HG03565 (cell line): Measurements from ENCODE around the gene AIFM2.
A peak's percentile ranks its signal among the peaks of the same experiment; 100 is the strongest.
"Not testable (repeated sequence)": the region's sequence is repeated elsewhere in the genome, so short reads cannot be mapped to it uniquely, and the experiment has no call there.

Source experiments
- ATAC-seq: cut with Tn5 transposase; IDR thresholded peaks from one replicate; pipeline ENCODE4 v1.9.1; 2021; ENCODE audit warnings: mild to moderate bottlenecking, moderate library complexity; ENCODE audit not compliant: unreplicated experiment

The AIFM2 gene

DNA sequence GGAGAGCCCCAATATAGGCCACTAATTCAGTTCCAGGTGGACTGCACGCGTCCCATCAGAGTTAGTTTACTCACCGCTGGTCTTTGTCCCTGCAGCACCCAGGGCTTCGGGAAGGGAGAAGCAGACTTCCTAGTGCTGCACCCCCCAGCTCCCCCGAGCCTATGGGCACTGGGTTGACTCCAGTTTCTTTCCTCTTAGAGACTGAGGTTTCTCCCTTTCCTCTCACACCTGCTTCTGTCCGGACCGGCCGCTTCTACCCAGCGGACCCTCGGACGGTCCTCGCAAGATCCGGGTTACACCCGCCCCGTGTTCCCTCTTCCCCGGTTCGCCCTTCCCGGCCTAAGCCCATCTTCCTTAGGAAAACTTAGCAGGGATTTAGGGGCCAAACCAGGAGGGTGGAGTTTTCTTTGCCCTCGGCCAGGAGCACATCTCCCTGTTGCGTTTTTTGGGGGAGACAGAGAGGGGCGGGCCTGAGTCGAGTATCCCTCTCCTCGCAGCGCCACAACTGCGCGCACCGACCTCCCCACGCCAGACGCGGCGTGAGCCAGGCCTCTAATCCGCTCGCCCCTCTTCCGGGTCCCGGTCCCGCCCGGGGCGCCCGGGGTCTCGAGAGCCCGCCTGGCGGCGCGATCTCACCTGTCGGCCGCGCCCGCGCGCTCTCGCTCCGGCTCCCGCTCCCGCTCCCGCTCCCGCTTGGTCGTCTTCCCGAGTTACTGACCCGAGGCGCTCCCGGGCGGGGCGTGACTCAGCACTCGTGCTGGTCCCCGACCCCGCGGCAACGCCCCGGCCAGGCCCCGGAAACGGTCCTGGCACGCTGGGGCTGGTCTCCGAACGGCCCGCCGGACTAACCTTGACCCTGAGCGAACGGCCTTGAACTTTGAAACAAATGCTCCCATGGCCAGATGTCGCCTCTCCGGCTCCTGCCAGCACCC, at the start of gene AIFM2:
Gene AIFM2, minus strand, starts transcription at position 728 of the 932 bp plus-strand sequence. CDS start 8,741 bp downstream, outside the sequence.
- peak; percentile 59 for ATAC-seq

DNA sequence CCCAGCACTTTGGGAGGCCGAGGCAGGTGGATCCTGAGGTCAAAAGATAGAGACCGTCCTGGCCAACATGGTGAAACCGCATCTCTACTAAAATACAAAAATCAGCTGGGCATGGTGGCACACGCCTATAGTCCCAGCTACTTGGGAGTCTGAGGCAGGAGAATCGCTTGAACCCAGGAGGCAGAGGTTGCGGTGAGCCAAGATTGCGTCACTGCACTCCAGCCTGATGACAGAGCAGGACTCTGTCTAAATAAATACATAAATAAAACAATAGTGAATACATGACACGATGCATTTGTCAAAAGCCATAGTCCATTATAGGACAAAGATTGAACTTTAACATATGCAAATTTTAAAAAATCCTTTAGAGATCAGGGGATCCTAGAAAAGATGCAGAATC, 46.6 kb upstream of the AIFM2 start:
- ATAC-seq: not testable (repeated sequence)

DNA sequence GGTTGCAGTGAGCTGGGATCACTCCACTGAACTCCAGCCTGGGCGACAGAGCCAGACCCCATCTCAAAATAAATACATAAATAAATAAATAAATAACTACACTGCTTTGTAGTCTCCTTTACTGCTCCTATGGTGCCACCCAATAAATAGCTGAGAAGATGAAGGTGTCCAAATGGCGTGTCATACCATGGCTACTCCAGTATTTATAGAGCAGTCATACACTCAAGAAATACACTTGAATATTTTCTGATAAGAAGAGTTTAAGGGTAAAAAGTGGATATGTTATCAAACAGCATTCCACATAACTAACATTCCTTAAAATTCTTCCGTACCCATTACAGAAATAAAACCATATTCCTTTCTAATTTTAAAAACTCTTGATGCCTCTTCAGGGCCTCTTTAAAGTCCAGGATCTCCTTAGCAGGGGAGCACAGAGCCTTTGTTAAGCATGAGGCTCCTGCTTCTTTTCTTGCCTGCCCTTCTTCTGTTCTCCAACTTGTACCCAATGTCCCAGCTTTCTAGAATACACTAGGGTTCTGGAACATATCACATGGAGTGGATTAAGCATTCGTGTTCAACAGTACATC, 45.6 kb upstream of the AIFM2 start:
- no peak for ATAC-seq

DNA sequence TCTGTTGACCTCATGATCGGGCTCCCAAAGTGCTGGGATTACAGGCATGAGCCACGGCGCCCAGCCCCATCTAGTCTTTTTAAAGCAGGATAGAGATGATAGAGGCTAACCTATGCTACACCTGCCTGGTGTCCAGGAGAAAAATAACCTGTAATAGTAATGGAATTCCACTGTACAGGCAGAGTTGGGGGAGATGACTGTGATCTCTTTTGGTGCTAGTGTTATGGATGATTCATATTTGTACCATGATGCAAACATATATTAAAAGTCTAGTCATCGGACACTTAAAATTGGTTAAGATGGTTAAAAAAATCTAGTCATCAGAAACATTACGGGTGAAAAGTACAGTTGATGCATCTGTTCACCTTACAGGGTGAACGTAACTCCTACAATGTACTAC, 43.8 kb upstream of the AIFM2 start:
- ATAC-seq: no peak

GRCh38 chr10:70175516-70175915, 42.9 kb upstream of the AIFM2 start:
- no peak for ATAC-seq

GRCh38 chr10:70174058-70174741, 41.6 kb upstream of the AIFM2 start:
- ATAC-seq: no peak

GRCh38 chr10:70169649-70170364, 37.2 kb upstream of the AIFM2 start:
- ATAC-seq: no peak

- ATAC-seq: no peak
Observed at GRCh38 chr10:70169011-70169410, 36.4 kb upstream of the AIFM2 start.

DNA sequence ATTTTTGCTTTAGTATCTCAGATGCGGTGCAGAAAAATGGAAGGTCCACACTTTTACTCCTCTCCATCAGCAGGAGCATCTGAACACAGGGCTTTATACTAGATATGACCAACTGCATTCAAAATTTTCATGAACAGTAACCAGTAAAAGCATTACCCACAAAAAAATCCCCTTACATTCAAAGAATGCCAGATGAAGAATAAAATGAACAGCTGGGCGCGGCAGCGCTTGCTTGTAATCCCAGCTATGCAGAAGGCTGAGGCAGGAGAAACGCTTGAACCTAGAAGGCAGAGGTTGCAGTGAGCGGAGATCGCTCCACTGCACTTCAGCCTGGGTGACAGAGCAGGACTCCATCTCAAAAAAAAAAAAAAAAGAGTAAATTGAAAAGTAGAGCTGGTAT, 34.6 kb upstream of the AIFM2 start:
- no peak for ATAC-seq

DNA sequence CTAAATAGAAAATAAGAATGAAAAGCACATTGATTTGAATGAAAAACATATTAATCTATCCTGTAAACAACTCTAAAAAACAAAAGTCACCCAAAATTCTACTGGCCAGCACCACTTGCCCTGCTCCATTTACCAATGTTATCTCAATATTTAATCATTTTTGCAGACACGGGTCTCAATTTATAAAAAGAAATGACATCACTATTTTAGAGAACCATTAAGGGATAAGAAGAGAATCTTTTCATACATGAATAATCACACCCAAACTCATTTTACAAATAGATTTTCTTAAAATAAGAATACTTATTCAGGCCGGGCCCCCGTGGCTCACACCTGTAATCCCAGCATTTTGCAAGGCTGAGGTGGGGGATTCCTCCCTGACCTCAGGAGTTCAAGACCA, 33.8 kb upstream of the AIFM2 start:
- no peak for ATAC-seq

DNA sequence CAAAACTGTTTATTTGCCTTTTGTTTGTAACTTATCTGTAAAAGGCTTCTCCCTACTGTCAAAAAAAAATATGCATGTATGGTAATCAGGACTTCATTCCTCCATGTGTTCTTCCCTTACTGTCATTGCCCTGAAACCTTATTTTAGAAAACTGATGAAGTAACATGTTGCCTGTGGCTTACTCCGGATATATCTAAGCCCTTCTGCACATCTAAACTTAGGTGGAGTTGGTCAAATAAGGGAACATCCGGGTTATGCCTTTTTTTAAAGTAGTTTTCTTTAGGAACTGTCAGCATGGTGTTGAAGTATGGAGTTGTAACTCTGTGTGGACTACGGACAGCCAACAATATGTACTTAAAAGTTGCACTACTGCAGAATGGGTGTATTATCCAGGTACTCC, 31.5 kb upstream of the AIFM2 start:
- ATAC-seq: no peak

DNA sequence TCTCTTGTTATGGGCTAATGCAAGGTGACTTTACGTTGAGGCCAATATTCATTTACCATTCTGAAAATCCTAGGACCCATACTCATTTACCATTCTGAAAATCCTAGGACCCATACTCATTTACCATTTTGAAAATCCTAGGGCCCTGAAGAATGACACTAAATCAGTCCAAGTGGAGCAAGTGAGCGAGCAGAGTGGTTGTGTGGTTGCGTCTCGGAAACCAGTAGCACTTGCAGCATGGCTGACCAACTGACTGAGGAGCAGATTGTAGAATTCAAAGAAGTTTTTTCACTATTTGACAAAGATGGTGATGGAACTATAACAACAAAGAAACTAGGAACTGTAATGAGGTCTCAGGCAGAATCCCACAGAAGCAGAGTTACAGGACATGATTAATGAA, 30.8 kb upstream of the AIFM2 start:
- ATAC-seq: no peak

DNA sequence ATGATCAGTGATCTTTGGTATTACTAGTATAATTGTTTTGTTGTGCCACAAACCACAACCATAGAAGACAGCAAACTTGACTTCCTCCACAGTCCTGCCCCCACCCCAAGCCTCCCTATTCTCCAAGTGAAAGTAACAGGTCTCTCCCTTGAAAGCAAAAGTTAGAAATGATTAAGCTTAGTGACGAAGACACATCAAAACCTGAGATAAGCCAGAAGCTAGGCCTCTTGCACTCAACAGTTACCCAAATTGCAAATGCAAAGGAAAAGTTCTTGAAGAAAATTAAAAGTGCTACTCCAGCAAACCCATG, 30.2 kb upstream of the AIFM2 start:
- ATAC-seq: peak; percentile 53

GRCh38 chr10:70162151-70162891, 29.7 kb upstream of the AIFM2 start:
- peak; percentile 12 for ATAC-seq

DNA sequence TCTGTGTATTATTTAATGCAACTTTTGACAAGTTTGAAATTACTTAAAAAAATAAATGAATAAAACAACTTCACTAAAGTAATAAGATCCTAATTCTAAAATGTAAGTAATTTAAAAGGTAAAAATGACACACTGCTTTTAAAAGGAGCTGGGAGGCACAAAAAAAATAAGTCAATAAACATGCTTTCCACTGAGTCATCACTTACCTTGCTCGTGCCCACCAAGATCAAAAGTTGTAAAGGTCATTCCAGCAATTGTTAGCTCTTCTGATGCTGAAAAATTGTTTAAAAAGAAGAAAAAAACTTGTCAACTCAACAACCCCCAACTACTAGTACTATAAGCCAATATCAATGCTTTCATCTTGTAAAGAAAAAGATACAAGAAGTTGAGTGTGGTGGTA, 28.2 kb upstream of the AIFM2 start:
- ATAC-seq: no peak

DNA sequence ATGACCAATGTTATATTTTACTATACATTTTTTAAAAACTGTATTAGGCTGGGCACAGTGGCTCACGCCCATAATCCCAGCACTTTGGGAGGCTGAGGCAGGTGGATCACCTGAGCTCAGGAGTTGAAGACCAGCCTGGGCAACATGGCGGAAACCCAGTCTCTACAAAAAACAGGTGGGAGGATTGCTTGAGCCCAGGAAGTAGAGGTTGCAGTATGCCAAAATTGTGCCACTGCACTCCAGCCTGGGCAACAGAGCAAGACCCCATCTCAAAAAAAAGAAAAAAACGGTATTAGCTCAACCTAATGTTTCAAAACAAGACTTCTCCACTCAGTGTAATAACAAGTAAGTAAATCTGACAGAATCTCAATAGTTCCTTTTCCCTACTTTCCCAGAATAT, 26.7 kb upstream of the AIFM2 start:
- ATAC-seq: not testable (repeated sequence)

GRCh38 chr10:70158113-70158512, 25.5 kb upstream of the AIFM2 start:
- no peak for ATAC-seq

- ATAC-seq: no peak
Observed at GRCh38 chr10:70155255-70155838, 22.7 kb upstream of the AIFM2 start.

DNA sequence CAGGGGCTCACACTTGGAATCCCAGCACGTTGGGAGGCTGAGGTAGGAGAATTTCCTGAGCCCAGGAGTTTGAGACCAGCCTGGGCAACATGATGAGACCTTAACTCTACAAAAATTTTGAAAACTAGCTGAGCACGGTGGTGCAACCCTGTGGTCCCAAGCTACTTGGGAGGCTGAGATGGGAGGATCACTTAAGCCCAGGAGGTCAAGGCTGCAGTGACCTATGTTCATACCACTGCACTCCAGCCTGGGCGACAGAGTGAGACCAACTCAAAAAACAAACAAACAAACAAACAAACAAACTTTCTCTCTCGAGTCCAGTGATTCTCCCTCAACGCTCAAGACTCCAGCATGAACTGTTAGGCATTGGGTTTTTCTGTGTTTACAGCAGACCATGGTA, 15.9 kb upstream of the AIFM2 start:
- no peak for ATAC-seq

DNA sequence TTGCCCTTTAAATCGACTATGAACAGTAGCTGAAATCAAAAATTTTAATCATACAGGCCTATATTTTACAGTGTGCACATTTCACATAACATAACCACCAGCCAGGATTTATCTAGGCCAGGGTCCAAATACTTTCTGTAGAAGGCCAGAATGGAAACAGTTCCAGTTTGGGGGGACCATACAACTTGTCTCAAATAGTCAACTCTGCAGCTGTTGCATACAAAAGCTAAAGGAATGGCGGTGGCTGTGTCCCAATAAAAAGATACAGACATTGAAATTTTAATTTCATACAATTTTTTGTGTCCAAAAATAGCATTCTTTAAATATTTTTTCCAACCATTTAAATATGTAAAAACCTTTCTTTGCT, 14.6 kb upstream of the AIFM2 start:
- ATAC-seq: no peak
